AG10803 (cell line): ENCODE data around the gene CNR2.
"Not testable (repeated sequence)": the region's sequence is repeated elsewhere in the genome, so short reads cannot be mapped to it uniquely, and the experiment has no call there.

Source experiments
- DNase-seq: peaks from one replicate; pipeline ENCODE4 v3.0.0; 2010; ENCODE audit warnings: low read depth
- H3K4me3 ChIP-seq: 2 replicates; pipeline ENCODE4 v1.5.1; 2011; ENCODE audit warnings: mild to moderate bottlenecking, low read length, control low read depth
- TF ChIP-seq, protein P1 (sequence below): conservative IDR thresholded peaks from 2 replicates; pipeline ENCODE4 v1.5.1; 2011; ENCODE audit warnings: mild to moderate bottlenecking, low read length, control low read depth, inconsistent platforms

CNR2 gene

DNA sequence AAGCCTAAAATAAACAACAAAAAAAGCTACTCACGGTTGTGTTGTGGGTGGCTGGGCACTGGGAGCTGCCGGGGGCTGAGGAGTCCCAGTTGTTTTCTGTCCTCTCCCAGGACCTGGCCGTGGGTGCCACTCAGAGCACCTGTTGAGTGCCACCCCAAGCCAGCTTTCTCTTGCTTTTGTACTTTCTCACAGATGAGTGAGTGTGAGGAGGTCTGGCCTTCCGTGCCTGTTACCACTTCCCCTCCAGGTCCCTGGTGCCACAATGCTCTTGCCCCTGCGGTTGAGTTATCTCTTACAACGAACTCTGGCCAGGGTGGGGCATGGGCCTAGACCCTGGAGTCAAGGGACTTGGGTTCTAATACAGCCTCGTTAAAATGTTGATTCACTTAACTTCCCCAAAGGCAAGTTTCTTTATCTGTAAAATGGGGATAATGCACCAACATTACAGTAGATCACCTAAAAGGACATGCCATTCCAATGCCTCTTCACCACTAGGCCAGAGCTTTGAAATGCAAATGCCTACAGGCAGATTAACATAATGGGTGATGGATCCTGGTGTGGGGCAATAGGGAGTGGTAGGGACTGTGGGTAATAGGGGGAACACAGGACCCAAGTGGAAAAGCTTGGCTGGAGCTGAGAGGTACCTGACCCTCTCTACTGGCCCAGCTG is at the start of gene CNR2:
CNR2 (minus strand) TSS at position 151 of the 669 bp plus-strand sequence. CDS start 37,745 bp downstream, outside the sequence.
- no peak for DNase-seq
- H3K4me3 ChIP-seq: no peak within 1 kb of the TSS
- TF ChIP-seq, protein P1, sequence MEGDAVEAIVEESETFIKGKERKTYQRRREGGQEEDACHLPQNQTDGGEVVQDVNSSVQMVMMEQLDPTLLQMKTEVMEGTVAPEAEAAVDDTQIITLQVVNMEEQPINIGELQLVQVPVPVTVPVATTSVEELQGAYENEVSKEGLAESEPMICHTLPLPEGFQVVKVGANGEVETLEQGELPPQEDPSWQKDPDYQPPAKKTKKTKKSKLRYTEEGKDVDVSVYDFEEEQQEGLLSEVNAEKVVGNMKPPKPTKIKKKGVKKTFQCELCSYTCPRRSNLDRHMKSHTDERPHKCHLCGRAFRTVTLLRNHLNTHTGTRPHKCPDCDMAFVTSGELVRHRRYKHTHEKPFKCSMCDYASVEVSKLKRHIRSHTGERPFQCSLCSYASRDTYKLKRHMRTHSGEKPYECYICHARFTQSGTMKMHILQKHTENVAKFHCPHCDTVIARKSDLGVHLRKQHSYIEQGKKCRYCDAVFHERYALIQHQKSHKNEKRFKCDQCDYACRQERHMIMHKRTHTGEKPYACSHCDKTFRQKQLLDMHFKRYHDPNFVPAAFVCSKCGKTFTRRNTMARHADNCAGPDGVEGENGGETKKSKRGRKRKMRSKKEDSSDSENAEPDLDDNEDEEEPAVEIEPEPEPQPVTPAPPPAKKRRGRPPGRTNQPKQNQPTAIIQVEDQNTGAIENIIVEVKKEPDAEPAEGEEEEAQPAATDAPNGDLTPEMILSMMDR: no peak

GRCh38 chr1:23960291-23961020 is 47.3 kb upstream of the CNR2 start:
- TF ChIP-seq, protein P1: no peak
- peak; percentile 49 for DNase-seq

GRCh38 chr1:23959461-23960290 is 46.5 kb upstream of the CNR2 start, which contains the start of gene PNRC2:
Gene PNRC2, plus strand, starts transcription at chr1:23959828. Its CDS starts 1,630 bp downstream, at chr1:23961458.
- peak within 1 kb of the TSS; percentile 88 for H3K4me3 ChIP-seq
- TF ChIP-seq, protein P1: no peak
- peak; percentile 95 for DNase-seq

More at GRCh38 chr1:23960291-23961020, 47.3 kb upstream of the CNR2 start:
- peak overlapping the region; percentile 88 for H3K4me3 ChIP-seq

DNA sequence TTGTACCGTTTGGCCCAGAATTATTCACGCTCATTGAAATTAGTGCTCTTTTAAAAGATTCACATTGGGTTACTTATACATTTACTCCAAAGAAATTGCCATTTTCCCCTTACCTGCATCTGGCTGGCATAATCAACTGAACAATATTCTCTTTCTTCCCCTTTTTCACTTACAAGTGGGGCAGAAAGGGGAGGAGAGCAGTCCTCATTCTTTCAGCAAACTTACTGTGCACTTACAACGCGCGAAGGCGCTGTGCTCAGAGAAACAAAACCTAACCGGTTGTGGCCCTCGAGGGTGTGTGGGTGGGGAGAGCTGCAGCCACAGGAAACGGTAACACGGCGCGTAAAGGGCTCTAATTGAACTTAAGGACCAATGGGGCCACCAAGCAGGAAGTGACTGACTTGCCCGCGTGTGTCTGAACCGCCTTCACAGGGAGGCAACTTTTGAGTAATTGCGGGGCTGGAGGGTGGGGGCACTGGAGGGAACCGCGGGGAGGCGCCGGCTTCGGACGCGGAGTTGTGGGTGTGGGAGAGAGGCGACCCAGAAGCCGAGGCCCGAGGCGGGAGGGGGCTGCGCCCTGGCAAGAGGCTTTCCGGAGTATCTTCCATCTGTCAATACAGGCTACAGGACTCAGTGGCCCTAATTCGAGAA is 45.8 kb upstream of the CNR2 start:
- TF ChIP-seq, protein P1: peak; percentile 51
- peak overlapping the region; percentile 68 for H3K4me3 ChIP-seq
- peak; percentile 89 for DNase-seq

DNA sequence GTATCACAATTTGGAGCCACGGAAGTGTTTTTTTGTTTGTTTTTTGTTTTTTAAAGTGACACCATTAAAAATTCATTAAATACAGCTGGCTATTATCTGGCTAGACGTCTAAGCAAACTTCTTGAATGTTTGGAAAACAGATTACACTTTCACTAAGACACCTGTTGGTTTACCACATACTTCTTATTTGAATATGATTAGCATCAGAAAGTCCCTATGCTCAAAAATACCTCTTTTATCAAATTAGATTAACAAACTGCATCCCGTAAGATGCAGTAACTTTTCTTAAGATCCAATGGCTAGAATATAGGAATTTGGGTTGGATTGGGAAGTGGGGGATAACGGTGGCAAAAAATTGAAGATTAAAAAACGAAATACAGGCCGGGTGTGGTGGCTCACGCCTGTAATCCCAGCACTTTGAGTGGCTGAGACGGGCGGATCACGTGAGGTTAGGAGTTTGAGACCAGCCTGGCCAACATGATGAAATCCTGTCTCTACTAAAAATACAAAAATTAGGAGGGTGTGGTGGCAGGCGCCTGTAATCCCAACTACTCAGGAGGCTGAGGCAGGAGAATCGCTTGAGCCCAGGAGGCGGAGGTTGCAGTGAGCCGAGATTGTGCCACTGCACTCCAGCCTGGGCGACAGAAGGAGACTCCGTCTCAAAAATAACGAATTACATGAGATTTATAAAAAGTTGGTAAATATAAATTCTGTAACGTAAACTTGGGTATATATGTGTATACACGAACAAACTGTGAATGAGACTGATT is 45.1 kb upstream of the CNR2 start:
- peak overlapping the region; percentile 68 for H3K4me3 ChIP-seq

DNA sequence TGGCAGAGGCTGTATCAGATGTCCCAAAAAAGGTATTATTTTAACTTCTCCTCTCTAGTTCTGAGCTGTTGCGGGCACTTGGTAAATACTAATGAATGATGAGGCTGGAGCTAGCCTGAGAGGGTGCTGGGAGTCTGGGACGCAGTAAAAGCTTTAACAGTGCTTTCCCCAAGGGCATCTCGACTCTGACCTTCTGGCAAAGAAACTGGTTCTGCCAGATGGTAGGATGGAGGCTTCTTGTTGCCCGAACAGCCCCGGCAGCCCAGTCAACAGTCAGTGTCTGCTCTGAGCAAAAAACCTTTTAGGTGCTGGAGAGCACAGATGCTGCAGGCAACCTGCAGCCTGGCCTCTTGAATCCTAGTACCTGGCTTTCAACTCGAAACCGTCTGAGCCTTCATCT is 43.9 kb upstream of the CNR2 start:
- H3K4me3 ChIP-seq: no peak overlapping the region
- no peak for DNase-seq
- TF ChIP-seq, protein P1: no peak

More for the DNA sequence above, 45.1 kb upstream of the CNR2 start:
- not testable (repeated sequence) for DNase-seq
